Eye (tissue), 1 donor: ENCODE measurements around the gene MAP2.

Experiments
- DNase-seq: peaks from one replicate; pipeline ENCODE4 v3.0.0-alpha.2; 2015

Gene MAP2

GRCh38 chr2:209424781-209425470, 1.1 kb downstream of the MAP2 start:
- DNase-seq: peak; percentile 61

GRCh38 chr2:209425471-209426071, 1.7 kb downstream of the MAP2 start:
- peak; percentile 74 for DNase-seq

- DNase-seq: peak; percentile 42
Measured at GRCh38 chr2:209426432-209426831, 2.6 kb downstream of the MAP2 start.

- DNase-seq: peak; percentile 17
Measured at GRCh38 chr2:209431701-209432100, 7.9 kb downstream of the MAP2 start.

GRCh38 chr2:209441541-209441940, 17.7 kb downstream of the MAP2 start:
- peak; percentile 8 for DNase-seq

- DNase-seq: no peak
Measured at GRCh38 chr2:209442939-209443338, 19.1 kb downstream of the MAP2 start.

GRCh38 chr2:209445485-209445884, 21.6 kb downstream of the MAP2 start:
- no peak for DNase-seq

- DNase-seq: no peak
Measured at GRCh38 chr2:209451209-209451834, 27.5 kb downstream of the MAP2 start.

GRCh38 chr2:209456489-209456888, 32.6 kb downstream of the MAP2 start:
- DNase-seq: no peak

- DNase-seq: peak; percentile 24
Measured at GRCh38 chr2:209458008-209458979, 34.4 kb downstream of the MAP2 start.

GRCh38 chr2:209459359-209459758, 35.5 kb downstream of the MAP2 start:
- DNase-seq: no peak

GRCh38 chr2:209460151-209460761, 36.4 kb downstream of the MAP2 start:
- no peak for DNase-seq

- no peak for DNase-seq
Measured at GRCh38 chr2:209463226-209463625, 39.4 kb downstream of the MAP2 start.

- no peak for DNase-seq
Measured at GRCh38 chr2:209463835-209464234, 40.0 kb downstream of the MAP2 start.

GRCh38 chr2:209468846-209469245, 45.0 kb downstream of the MAP2 start:
- DNase-seq: no peak

- no peak for DNase-seq
Measured at GRCh38 chr2:209469481-209469880, 45.6 kb downstream of the MAP2 start.

GRCh38 chr2:209470466-209470865, 46.6 kb downstream of the MAP2 start:
- no peak for DNase-seq

GRCh38 chr2:209471037-209471436, 47.2 kb downstream of the MAP2 start:
- no peak for DNase-seq

- no peak for DNase-seq
Measured at GRCh38 chr2:209472112-209472832, 48.4 kb downstream of the MAP2 start.

GRCh38 chr2:209472871-209473270, 49.0 kb downstream of the MAP2 start:
- DNase-seq: no peak

- DNase-seq: peak; percentile 11
Measured at GRCh38 chr2:209473930-209474419, 50.1 kb downstream of the MAP2 start.

- no peak for DNase-seq
Measured at GRCh38 chr2:209474960-209475359, 51.1 kb downstream of the MAP2 start.
